GM19351 (cell line): ENCODE data around the gene ARHGEF38.

Experiments used
- ATAC-seq: cut with Tn5 transposase; IDR thresholded peaks from one replicate; pipeline ENCODE4 v1.9.1; 2021; ENCODE audit warnings: mild to moderate bottlenecking, moderate library complexity; ENCODE audit not compliant: unreplicated experiment

The ARHGEF38 gene

GRCh38 chr4:105551965-105552746 lies at the start of gene ARHGEF38:
TSS of gene ARHGEF38 (plus strand) at chr4:105552620. CDS start at chr4:105552766, 146 bp downstream.
- no peak for ATAC-seq

DNA sequence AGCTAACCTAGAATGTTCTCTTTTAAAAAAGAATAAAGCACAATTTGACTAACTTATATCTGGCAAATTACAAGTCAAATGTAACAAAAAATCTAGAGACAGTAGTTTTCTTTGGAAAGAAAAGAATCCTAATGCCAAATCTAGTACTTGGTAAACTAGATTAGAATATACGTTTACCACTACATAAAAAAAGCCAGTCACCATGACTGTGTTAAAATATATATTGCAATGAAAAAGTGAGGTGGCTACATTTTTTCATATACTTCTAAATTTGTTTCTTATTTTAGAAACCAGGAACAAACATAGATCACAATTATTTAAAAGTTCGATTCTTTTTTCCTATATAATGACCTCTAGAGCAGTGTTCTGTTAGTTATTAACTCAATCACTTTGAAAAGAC lies 48.9 kb upstream of the ARHGEF38 start:
- no peak for ATAC-seq

GRCh38 chr4:105504744-105505143 lies 47.7 kb upstream of the ARHGEF38 start:
- no peak for ATAC-seq

GRCh38 chr4:105509291-105509690 lies 43.1 kb upstream of the ARHGEF38 start:
- ATAC-seq = peak; percentile 96

DNA sequence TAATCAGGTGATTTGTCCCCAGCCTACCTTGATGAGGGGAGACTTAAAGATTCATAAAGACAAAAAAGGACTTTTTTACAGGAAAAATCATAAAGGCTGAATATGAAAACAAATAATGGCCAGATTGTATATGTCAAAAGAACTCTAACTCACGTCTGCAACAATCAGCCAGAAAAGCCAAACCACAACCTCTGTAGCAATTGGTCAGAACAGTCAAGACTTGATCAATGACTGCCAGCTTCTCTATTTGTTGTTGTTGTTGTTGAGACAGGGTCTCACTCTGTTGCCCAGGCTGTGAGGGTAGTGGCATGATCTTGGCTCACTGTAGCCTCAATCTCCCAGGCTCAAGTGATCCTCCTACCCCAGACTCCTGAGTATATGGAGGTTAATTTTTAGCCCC lies 42.7 kb upstream of the ARHGEF38 start:
- ATAC-seq = peak; percentile 30

DNA sequence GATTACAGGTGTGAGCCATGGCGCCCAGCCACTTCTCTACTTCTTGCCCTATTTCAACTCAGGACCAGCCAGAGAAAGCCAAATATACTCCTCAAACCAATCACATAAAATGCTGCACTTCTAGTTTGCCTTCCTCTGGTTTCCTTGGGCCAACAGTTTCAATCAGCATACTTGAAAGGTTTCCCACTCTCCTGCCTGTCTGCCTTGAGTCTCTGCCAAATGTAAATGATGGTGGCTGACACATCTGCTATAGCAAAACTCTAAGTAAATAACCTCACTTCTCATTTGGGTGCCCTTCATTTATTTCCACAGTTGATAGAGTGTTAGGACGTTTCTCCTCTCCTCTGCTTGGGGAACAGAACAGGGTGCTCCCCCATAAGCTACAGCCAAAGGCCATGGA lies 42.2 kb upstream of the ARHGEF38 start:
- no peak for ATAC-seq

GRCh38 chr4:105520819-105521790 lies 31.3 kb upstream of the ARHGEF38 start:
- peak; percentile 88 for ATAC-seq

- ATAC-seq = no peak
Observed at GRCh38 chr4:105526656-105527055, 25.8 kb upstream of the ARHGEF38 start.

DNA sequence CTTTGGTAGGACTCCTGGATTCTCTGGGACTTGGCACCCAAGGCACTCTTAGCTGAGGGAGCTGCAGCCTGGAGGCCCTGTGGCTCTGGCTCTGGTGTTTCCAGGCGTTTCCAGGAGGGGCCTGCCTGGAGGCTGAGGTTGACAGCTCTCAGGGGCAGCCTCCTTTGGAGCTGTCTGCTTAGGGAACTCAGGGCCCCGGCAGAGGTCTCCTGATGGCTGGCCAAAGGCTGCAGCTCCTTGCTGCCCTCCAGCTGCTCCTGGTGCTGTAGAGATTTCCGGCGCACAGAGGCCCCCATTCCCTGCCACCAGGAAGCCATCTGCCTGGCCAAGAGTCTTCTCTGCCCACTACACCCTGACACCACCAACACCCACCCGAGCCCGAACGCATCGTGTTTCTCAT lies 25.3 kb upstream of the ARHGEF38 start:
- no peak for ATAC-seq

DNA sequence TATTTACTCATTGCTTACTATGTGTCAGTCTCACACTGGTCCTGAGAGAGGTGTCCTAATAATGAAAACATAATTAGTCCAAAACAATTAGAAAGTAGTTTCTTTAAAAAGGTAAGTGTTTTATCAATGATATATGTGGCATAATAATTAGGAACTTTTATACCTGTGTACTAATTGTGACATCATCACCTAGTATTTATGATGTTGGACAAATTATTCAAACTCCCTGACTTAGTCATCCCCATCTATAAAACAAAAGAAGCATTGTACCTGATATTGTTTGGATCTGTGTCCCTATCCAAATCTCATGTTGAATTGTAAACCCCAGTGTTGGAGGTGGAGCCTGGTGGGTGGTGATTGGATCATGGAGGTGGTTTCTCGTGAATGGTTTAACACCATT lies 15.8 kb upstream of the ARHGEF38 start:
- ATAC-seq = no peak

GRCh38 chr4:105541420-105541819 lies 11.0 kb upstream of the ARHGEF38 start:
- ATAC-seq = no peak

GRCh38 chr4:105542039-105542438 lies 10.4 kb upstream of the ARHGEF38 start:
- no peak for ATAC-seq

- no peak for ATAC-seq
Observed at GRCh38 chr4:105543346-105543745, 9.1 kb upstream of the ARHGEF38 start.

DNA sequence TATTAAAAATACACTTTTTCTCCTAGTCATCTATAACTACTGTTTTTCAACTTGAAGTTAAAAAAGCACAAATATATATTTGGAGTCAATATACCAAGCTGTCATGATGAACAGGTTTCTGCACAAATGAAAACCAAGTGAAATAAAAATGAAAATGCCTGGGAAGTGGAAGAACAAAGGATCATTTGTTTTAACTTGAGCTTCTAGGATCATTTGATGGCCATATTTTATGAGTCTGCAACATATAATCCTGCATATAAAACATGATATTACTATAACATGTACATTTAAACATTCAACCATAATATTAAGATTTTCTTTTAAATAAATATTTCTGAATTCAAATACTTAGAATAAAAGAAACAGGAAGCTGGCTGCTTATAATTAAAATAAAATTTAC lies 8.5 kb upstream of the ARHGEF38 start:
- no peak for ATAC-seq

DNA sequence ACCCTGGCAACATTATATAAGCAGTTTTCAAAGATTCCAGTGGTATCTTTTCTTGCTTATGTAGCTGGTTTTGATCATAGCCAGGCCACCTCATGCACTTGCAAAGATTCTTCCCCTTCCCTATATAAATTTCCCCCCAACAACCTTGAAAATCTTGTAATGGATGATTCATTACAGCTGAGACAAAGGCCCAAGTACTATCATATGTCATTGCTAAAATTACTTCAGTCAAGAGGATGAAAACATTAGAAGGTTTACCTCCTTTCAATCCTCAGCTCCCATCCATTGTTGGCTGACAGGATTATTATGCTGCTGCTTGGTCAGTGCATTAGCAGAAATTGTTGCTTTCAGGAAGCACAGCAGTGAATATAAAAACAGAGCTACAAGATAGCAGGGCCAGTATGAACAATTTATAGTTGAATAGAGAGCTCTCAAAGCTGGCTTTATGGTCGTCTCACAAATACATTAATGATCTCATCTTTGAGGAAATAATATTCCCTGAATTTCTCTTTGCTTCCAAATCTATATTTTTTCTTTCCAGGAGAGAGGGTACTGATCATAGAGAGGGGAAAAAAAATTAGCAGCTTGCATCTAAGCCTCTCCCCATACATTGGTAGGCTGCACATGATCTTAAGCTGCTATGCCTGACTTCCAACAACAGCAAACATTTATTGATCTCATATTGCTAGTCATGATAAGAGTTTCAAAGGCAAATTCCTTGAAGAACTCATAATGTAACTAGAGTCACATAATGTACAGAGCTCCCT lies 7.7 kb upstream of the ARHGEF38 start:
- ATAC-seq = no peak

DNA sequence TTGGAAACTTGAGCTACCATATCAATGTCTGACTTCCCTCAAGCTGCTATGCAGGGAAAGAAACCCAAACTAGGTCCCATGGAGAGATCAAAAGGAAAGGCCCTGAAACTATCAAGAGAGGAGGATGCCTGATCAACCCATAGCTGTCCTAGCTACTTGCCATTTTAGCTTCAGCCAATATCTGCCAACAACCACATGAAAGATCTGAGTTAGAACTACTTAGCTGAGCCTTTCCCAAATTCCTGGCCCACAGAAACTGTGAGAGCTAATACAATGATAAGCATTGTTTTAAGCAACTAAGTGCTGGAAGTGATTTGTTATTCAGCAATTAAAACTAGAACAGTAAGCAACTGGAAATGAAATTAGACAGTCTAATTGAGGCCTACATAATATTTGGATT lies 6.3 kb upstream of the ARHGEF38 start:
- no peak for ATAC-seq

- no peak for ATAC-seq
Observed at GRCh38 chr4:105547769-105548168, 4.7 kb upstream of the ARHGEF38 start.

DNA sequence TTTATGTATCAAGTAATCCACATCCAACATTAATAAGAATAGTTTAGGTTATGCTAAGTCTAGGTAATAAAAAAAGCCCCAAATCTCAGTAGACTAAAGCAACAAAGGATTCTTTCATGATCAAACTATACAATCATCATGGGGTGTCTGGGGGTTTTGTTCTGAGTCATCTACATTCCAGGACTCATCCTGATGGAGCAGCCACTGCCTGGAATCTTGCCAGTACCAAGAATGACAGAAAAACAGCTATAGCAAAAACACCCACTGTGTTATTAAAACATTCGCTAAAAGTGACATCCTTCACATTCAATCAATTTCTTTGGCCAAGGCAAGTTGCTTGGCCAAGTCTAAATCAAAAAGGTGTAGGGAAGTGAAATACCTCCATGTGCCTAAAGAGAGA lies 3.9 kb upstream of the ARHGEF38 start:
- no peak for ATAC-seq

DNA sequence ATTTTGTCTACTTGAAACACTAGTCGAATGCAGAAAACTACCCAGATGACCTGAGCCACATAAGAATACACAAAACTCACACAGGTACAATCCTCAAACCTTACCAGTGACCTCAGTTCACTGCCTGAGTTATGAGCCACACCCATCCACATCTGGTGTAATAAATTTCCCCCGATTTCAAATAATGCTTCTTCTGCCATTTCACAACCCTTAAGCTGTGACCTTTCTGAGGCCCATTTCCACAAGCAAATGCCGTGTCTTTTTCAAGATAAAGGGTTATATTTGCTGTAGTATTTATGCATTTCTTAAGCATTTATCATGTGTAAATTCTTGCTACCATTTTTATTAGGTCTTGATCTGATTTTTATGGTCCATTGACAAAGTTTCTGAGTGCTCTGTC lies 1.8 kb upstream of the ARHGEF38 start:
- no peak for ATAC-seq

DNA sequence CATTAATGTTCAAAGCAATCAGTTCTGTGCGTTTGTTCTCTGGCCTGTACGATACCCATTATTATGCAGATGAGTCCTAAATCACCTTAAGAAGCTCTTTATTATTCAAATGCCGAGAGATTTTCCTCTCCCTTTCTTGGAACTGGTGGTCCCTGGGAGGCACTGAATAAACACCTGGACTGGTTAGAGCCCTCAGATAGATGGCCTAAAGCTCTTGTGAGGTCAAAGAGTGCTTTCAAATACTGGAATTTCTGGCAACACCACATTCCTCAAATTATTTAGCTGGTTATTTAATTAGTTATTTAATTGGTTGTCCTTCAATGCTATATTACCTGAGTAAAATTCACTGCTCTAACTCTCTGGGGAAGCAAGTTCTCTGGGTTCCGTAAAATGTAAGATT lies 3.0 kb downstream of the ARHGEF38 start:
- ATAC-seq = no peak

DNA sequence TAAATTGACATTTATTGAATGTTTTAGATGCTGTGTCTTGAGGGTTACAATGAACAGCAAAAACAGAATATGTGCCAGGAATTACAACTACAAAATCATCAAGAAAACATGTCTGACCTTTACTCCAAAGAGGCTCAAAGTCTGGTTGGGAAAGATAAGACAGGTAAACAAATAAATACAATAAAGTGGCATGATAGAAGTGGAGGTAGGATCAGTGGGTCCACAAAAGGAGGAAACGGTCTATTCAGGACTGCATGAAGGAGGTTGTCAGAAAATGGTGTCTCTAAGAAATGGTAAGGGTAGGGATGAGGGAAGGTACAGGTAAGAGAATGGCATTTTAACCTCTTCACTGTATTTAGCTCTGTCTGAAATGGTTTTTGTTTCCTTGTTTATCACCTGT lies 3.8 kb downstream of the ARHGEF38 start:
- ATAC-seq = no peak
